GM21390 (cell line): ENCODE results near the gene URI1.

ENCODE experiments used
- ATAC-seq: cut with Tn5 transposase; IDR thresholded peaks from one replicate; pipeline ENCODE4 v1.9.1; 2021; ENCODE audit not compliant: unreplicated experiment

URI1 gene

GRCh38 chr19:30053558-30053957 is 111.5 kb downstream of the URI1 start:
- ATAC-seq = no peak

- ATAC-seq = no peak
Observed at GRCh38 chr19:30054210-30054609, 112.2 kb downstream of the URI1 start.

GRCh38 chr19:30056580-30056979 is 114.5 kb downstream of the URI1 start:
- ATAC-seq = no peak

GRCh38 chr19:30059741-30060457 is 117.9 kb downstream of the URI1 start:
- no peak for ATAC-seq

- no peak for ATAC-seq
Observed at GRCh38 chr19:30060531-30061222, 118.6 kb downstream of the URI1 start.

GRCh38 chr19:30061223-30062064 is 119.4 kb downstream of the URI1 start:
- no peak for ATAC-seq

GRCh38 chr19:30062065-30062906 is 120.2 kb downstream of the URI1 start:
- ATAC-seq = no peak

- ATAC-seq = no peak
Observed at GRCh38 chr19:30062907-30063649, 121.0 kb downstream of the URI1 start.

GRCh38 chr19:30063650-30064347 is 121.8 kb downstream of the URI1 start:
- ATAC-seq = no peak

GRCh38 chr19:30064348-30064699 is 122.3 kb downstream of the URI1 start:
- ATAC-seq = no peak

GRCh38 chr19:30064771-30065494 is 122.9 kb downstream of the URI1 start:
- ATAC-seq = no peak

- no peak for ATAC-seq
Observed at GRCh38 chr19:30065680-30066606, 123.9 kb downstream of the URI1 start.
